ENCODE measurements around the gene CAMK2A. TPM values are rescaled to one million over a fixed set of nuclear protein-coding genes. Genes with fewer than 3 reads are reported as not detected.
"Not testable (repeated sequence)": the region's sequence is repeated elsewhere in the genome, so short reads cannot be mapped to it uniquely, and the experiment has no call there.

Gene CAMK2A
- total RNA-seq, 1 donor from 2014 or later: 4.0 TPM

DNA sequence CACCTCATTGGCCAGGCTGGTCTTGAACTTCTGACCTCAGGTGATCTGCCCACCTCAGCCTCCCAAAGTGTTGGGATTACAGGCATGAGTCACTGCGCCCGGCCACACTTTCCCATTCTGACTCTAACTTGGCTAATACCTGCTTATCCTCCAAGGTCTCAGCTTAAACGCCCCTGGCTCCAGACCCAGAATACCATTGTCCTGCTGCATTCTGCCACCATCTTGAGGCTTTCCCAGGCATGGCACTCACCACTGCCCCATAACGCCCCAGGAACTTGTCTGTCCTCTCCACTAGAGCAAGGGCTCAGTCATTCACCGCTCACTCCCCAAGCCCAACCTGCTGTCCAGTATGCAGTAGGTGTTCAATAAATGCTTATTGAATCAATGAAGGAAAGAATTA, 39.8 kb downstream of the CAMK2A start:
- peaks cover 7% of the 10 kb centered on the region for H3K4me1 Mint-ChIP-seq
- H3K9me3 Mint-ChIP-seq: no peaks in the 10 kb centered on the region
- no peak for DNase-seq (ENCODE audit: low spot score in 2 of 2, unreplicated experiment in 2 of 2)
- no peak for TF ChIP-seq CTCF (IDR thresholded peaks at IDR 0.05; ENCODE audit: unreplicated experiment)
- H3K4me3 Mint-ChIP-seq: no peak overlapping the region
- H3K27me3 Mint-ChIP-seq (ENCODE audit: low read depth): no peaks in the 10 kb centered on the region
- no peaks in the 10 kb centered on the region for H3K36me3 Mint-ChIP-seq
- H3K27ac Mint-ChIP-seq: no peak overlapping the region

GRCh38 chr5:150248946-150249345, 40.6 kb downstream of the CAMK2A start:
- Mint-ChIP-seq H3K4me3 (no peak overlapping the region), H3K36me3 (no peaks in the 10 kb centered on the region), H3K27ac (no peak overlapping the region), H3K9me3 (no peaks in the 10 kb centered on the region), H3K4me1 (peaks cover 9% of the 10 kb centered on the region), H3K27me3 (ENCODE audit: low read depth) (no peaks in the 10 kb centered on the region)
- no peak for DNase-seq (ENCODE audit: low spot score in 2 of 2, unreplicated experiment in 2 of 2)
- TF ChIP-seq CTCF (IDR thresholded peaks at IDR 0.05; ENCODE audit: unreplicated experiment): no peak

GRCh38 chr5:150248493-150248892, 41.1 kb downstream of the CAMK2A start:
- H3K4me1 Mint-ChIP-seq; H3K36me3 Mint-ChIP-seq; H3K4me3 Mint-ChIP-seq; H3K27ac Mint-ChIP-seq; H3K9me3 Mint-ChIP-seq; DNase-seq (ENCODE audit: low spot score in 2 of 2, unreplicated experiment in 2 of 2); H3K27me3 Mint-ChIP-seq (ENCODE audit: low read depth): not testable (repeated sequence)

- no peaks in the 10 kb centered on the region for H3K36me3 Mint-ChIP-seq
- H3K9me3 Mint-ChIP-seq: no peaks in the 10 kb centered on the region
- TF ChIP-seq CTCF (IDR thresholded peaks at IDR 0.05; ENCODE audit: unreplicated experiment): no peak
- H3K4me3 Mint-ChIP-seq: no peak overlapping the region
- peaks cover 9% of the 10 kb centered on the region for H3K4me1 Mint-ChIP-seq
- H3K27ac Mint-ChIP-seq: no peak overlapping the region
- DNase-seq (ENCODE audit: low spot score in 2 of 2, unreplicated experiment in 2 of 2): no peak
- no peaks in the 10 kb centered on the region for H3K27me3 Mint-ChIP-seq (ENCODE audit: low read depth)
Observed at GRCh38 chr5:150247726-150248125, 41.8 kb downstream of the CAMK2A start.

GRCh38 chr5:150246835-150247234, 42.7 kb downstream of the CAMK2A start:
- no peak overlapping the region for H3K4me3 Mint-ChIP-seq
- no peaks in the 10 kb centered on the region for H3K9me3 Mint-ChIP-seq
- peaks cover 12% of the 10 kb centered on the region for H3K4me1 Mint-ChIP-seq
- no peak for DNase-seq (ENCODE audit: low spot score in 2 of 2, unreplicated experiment in 2 of 2)
- no peak for TF ChIP-seq CTCF (IDR thresholded peaks at IDR 0.05; ENCODE audit: unreplicated experiment)
- no peak overlapping the region for H3K27ac Mint-ChIP-seq
- no peaks in the 10 kb centered on the region for H3K36me3 Mint-ChIP-seq
- H3K27me3 Mint-ChIP-seq (ENCODE audit: low read depth): no peaks in the 10 kb centered on the region

DNA sequence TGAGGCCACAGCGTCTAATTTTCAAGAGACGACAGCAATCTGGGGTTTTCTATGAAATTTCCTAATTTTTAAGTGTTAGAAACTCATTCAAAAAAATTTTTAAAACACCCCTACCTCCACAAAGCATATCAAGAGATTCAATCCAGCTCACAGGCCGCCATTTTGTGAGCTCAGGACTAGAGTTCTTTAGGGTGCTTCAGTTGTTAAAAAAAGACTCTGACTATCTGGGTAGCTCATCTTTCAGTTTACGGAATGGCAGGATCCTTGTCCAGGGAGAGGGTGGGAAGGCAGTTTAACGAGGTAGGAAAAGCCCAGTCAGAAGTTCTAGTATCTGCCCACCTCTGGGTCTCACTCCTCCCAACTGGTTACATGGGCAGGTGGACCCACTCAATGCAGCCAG, 43.1 kb downstream of the CAMK2A start:
- TF ChIP-seq CTCF (IDR thresholded peaks at IDR 0.05; ENCODE audit: unreplicated experiment): no peak
- Mint-ChIP-seq H3K27ac (no peak overlapping the region), H3K36me3 (no peaks in the 10 kb centered on the region)

More for the DNA sequence above, 43.1 kb downstream of the CAMK2A start:
- Mint-ChIP-seq H3K4me1 (peaks cover 13% of the 10 kb centered on the region), H3K9me3 (no peaks in the 10 kb centered on the region), H3K27me3 (ENCODE audit: low read depth) (no peaks in the 10 kb centered on the region), H3K4me3 (no peak overlapping the region)
- no peak for DNase-seq (ENCODE audit: low spot score in 2 of 2, unreplicated experiment in 2 of 2)
